NCI-H1048 (cell line): ENCODE measurements around the gene EPHA2.

Experiments used
- DNase-seq: peaks from one replicate; lab custom pipeline; 2025; lab: John Stamatoyannopoulos, UW

The EPHA2 gene

GRCh38 chr1:16134906-16135305 lies 21.0 kb downstream of the EPHA2 start:
- DNase-seq = no peak

DNA sequence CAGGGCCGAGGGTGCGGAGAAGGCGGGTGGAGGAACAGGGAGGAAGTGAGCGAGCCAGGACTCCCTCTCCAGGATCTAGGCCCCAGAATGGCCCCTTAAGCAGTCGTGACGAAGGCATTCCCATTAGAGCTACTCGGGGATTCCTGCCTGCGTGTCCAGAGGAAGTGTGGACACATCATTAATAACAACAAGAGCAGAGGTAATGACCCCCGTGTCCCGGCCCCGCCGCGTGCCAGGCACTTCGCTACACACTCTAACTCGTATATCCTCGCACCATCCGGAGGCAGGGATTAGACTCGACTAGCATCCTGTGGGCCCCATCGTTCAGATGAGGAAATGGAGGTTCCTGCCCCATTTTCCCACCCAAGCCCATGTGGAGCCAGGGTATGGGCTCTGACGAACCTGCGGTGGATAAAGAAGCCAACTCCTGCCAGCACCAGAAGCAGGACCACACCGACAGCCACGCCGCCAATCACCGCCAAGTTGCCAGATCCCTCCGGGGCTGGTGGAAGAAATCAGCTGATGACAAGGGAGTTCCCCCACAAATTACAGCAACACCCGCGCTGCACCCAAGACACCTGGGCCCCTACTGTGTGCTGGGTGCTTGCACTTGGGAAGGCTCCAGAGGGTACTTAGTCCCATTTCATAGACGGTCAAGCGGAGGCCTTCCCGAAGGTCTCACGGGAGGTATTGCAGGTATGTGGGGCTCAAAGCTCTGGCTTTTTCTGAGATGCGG lies 21.6 kb downstream of the EPHA2 start:
- DNase-seq = no peak

GRCh38 chr1:16133007-16133961 lies 22.6 kb downstream of the EPHA2 start:
- DNase-seq = no peak

- DNase-seq = no peak
Measured at GRCh38 chr1:16132325-16132785, 23.5 kb downstream of the EPHA2 start.

DNA sequence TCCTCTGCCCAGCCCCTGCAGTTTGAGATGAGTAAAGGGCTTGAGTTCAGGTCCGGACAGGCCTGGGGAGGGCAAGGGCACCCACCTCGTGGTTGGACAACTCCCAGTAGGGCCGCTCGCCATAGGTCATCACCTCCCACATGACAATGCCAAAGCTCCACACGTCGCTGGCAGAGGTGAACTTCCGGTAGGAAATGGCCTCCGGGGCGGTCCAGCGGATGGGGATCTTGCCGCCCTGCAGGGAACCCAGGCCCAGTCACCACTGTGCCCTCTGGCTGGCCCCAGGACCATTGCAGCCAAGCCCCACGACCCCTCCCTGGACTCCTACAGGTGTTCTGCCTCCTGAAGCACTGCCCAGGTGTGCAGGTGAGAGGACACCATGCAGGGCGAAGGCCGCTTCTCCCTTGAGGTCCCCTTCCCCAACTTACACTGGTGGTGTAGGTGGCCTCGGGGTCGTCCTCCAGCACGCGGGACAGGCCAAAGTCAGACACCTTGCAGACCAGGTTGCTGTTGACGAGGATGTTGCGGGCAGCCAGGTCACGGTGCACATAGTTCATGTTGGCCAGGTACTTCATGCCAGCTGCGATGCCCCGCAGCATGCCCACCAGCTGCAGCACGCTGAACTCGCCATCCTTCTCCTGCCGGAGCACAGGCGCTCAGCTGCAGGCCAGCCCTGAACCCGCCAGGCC lies 24.1 kb downstream of the EPHA2 start:
- no peak for DNase-seq

DNA sequence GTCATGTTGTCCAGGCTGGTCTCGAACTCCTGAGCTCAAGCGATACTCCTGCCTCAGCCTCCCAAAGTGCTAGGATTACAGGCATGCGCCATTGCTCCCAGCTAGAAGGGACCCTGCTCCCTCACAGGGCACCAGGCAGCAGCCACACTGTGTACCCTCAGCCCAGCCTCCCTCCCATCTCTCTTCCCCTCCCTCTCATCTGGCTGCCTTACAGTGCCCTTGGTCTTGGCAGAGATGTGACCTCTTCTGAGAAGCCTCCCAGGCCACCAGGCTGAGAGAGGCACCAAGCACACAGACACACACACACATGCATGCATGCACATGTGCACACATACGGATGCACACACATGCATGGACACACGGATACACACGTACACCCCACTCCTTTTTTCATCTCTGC lies 25.0 kb downstream of the EPHA2 start:
- DNase-seq = no peak

GRCh38 chr1:16129921-16130543 lies 25.8 kb downstream of the EPHA2 start:
- DNase-seq = no peak

DNA sequence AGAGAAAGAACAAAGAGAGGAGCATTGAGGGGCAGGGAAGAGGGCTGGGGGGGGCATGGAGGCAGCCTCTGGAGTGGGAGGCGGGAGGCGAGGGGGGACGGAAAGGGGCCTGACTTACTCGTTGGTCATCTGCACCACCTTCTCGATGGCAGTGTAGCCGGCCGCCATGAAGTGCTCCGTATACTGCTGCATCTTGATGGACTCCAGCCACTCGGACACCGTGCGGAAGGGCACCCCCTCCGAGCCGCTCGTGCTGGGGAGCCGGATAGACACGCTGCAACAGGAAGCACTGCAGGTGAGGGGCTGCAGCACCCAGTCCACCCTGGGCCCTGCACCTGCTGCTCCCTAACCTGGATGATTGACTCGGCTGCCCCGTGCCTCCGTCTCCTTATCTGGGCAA lies 26.6 kb downstream of the EPHA2 start:
- DNase-seq = no peak

GRCh38 chr1:16128338-16128741 lies 27.5 kb downstream of the EPHA2 start:
- no peak for DNase-seq

DNA sequence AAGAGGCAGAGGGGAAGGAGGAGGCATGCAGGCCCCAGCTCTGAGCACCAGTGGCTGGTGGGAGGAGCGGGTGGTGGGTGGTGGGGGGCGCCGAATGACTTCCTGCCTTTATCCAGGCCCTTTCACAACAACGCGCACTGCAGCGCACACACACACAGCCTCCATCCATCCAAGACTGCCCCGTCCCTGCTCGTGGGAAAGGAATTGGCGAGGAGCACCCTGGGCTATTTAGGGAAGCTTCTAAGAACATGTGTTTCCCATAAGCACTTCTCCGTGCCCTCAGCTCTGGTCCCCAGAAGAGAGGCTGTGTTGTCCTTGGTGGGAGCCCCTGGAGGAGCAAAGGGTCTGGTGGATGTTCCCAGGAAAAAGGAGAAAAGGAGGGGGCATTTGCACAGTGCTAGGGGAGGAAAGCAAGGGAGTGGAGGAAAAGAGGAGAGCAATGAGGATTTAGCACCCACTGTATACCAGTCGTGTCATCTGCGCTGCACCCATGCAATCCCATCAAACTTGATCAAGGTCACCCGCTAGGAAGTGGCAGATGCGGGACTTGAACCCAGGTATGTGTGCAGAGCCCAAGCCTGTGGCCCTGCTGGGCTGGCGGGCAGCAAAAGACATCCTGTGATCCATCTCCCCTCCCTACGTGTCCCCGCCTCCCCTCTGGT lies 28.1 kb downstream of the EPHA2 start:
- no peak for DNase-seq

DNA sequence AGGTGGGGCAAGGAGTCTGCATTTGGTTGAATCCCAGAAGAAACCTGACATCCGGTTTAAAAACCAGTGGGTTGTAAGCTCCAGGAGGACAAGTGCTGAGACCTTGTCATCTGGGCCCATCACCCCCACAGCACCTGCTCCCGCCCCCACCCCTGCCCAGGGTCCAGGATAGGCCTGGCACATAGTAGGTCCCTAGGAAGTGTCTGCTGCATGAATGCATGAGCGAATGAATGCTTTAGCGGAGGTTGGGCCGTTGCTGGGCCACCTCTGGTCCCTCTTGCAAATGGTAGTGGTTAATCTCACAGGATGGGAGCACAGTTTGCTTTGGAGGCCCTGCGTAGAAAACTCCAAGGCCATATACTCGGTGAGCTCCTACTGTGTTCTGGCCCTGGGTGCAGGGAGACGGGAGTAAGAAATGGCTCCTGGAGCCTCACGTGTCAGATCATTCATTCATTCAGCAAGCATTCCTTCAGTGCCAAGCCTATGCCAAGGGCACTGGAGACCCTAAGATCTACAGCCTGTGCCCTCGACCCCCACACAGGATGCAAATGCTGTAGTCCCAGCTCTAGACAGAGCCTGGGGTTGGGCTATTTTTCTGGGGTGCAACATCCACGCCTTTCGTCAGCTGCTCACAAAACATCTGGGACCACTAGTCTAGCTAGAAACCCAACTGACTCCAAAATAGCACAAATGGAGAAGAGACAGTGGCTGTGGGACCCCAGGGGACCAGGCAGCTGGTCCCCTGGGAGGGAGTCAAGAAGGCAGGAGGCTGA lies 28.9 kb downstream of the EPHA2 start:
- no peak for DNase-seq

DNA sequence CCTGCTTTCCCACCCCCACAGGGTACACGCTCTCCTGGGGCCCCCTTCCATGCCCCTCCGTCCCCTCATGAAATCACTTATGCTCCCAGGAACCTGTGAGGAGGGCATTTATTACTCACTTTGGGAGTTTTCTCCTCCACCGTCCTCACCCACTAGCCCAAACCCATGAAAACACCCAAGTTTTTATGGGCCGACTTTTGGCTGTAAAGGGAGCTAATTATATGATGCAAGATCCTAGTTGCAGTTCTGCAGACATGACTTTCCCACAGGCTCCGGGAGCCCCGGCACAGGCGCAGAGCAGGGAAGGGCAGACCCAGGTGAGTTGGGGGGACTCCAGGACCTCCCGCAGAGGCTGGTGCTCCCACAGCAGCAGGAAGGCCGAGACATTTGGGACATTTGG lies 29.7 kb downstream of the EPHA2 start:
- no peak for DNase-seq

- DNase-seq = no peak
Measured at GRCh38 chr1:16125483-16125882, 30.4 kb downstream of the EPHA2 start.

DNA sequence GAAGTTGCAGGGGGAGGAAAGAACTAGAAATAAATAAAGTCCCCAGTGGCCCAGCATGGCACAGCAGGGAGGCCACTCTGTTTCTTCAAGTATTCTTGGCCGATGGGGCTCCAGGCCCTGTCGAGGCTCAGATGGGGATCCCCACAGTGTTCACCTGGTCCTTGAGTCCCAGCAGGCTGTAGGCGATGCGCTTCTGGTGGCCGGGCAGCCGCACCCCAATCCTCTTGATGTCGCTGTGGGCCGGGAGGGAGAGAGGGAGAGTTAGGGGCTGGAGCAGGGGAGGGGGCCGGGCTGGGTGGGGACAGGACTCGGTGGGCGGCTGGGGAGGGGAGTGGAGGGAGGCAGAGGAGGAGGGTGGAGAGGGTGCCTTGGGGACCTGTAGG lies 30.8 kb downstream of the EPHA2 start:
- no peak for DNase-seq

- DNase-seq = no peak
Measured at GRCh38 chr1:16124377-16125087, 31.3 kb downstream of the EPHA2 start.

DNA sequence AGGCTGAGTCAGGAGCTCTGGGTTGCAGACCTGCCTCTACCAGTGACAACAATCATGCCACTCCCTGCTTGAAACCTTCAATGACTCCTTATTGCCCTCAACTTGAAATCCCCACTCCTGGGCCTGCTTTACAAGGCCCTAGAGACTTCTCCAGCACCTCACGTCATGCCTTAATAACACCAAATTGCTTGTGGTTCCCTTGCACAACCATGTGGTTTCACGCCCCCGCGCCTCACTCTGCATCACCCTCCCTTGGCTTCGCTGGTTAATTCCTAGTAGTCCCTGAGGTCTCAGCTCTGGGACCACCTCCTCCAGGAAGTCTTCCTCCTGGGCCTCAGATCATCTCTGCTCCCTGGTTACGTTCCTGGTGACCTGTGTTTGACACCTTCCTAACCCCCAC lies 33.0 kb downstream of the EPHA2 start:
- DNase-seq = no peak

DNA sequence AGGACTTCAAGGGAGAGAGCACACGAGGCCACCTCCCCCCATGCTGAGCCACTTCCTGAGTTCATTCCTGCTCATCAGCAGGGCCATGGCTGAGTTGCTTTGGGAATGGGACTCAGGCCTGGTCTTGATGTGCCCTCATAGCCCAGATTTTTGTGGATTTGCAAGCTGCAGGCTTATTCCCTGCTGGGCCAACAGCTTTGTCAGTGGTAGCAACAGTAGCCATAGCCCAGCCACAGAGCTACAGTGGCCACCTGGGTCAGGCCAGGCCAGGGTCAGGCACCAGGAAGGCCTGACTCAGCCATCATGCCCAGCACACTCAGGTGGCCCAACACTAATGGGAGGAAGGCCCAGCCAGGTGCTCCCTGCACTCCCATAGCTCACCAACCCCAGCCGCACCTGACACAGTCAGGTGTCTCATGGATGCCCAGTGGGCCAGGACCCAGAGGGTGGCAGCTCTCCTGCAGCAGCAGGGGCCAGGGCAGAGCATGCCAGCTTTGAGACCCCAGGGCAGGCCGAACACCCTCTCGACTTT lies 33.5 kb downstream of the EPHA2 start:
- no peak for DNase-seq

- no peak for DNase-seq
Measured at GRCh38 chr1:16120940-16121410, 34.9 kb downstream of the EPHA2 start.

DNA sequence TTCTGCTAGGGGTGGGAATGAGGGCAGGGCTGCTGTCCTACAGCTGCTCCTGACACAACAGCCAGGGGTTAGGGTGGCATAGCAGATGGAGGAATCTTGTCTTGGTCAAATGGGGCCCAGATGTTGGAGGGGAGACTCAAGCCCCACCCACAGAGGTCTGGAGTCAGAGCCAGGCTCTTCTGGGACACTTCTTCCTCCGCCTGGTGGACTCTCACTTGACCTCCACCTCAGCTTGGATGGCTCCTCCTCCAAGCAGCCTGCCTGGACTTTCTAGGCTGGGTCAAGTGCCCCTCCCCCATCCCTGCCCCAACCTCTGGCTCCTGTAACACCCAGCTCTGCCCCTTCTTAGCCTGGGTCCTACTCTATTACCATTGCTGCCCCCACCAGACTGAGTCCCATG lies 35.5 kb downstream of the EPHA2 start:
- DNase-seq = no peak

GRCh38 chr1:16119926-16120325 lies 35.9 kb downstream of the EPHA2 start:
- DNase-seq = no peak
